ENCODE measurements around the gene STEAP3.

STEAP3 gene

GRCh38 chr2:119292226-119292625, 68.6 kb downstream of the STEAP3 start:
- no peak for DNase-seq (ENCODE audit: low read depth)

DNA sequence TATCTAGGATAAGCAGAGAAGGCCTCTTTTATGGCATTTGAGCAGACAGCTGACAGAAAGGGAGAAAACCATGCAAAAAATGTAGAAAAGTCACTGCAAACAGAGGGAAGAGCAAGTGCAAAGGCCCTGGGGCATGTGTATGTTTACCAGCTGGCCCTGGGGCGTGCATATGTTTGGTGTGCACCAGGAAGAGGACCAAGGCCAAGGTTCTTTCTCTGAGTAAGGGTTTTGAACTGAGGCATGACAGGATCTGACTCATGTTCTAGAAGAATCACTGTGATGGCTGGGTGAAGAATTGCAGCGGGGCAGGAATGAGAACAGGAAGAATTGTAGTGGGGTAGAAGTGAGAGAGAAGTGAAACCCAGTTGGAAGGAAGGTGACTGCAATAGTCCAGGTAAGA, 69.6 kb downstream of the STEAP3 start:
- DNase-seq (ENCODE audit: low read depth) = no peak

- DNase-seq (ENCODE audit: low read depth) = no peak
These were observed 70.3 kb downstream of the STEAP3 start for GRCh38 chr2:119293900-119294299.

- no peak for DNase-seq (ENCODE audit: low read depth)
These were observed 71.0 kb downstream of the STEAP3 start for GRCh38 chr2:119294671-119295070.

- no peak for DNase-seq (ENCODE audit: low read depth)
These were observed 72.2 kb downstream of the STEAP3 start for GRCh38 chr2:119295688-119296375.

- DNase-seq (ENCODE audit: low read depth) = no peak
These were observed 77.8 kb downstream of the STEAP3 start for GRCh38 chr2:119301413-119301812.

DNA sequence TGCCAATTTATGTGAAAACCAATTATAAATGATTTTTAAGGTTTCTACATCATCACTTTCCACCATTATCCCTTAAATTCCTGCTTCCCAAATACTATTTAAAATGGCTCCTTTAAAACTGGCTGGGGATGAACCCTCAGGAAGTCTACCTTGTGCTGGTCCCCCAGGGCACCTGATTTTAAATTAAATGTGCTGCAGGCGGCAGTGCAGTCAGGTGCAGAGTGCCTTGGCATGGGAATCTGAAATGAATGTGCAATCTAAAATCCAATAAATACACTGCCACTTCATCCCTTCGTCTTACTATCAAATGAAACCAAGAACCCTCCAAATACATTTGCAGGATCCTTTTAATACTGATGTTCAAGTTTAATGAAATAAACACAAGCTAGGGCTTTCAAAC, 81.2 kb downstream of the STEAP3 start:
- DNase-seq (ENCODE audit: low read depth) = no peak

DNA sequence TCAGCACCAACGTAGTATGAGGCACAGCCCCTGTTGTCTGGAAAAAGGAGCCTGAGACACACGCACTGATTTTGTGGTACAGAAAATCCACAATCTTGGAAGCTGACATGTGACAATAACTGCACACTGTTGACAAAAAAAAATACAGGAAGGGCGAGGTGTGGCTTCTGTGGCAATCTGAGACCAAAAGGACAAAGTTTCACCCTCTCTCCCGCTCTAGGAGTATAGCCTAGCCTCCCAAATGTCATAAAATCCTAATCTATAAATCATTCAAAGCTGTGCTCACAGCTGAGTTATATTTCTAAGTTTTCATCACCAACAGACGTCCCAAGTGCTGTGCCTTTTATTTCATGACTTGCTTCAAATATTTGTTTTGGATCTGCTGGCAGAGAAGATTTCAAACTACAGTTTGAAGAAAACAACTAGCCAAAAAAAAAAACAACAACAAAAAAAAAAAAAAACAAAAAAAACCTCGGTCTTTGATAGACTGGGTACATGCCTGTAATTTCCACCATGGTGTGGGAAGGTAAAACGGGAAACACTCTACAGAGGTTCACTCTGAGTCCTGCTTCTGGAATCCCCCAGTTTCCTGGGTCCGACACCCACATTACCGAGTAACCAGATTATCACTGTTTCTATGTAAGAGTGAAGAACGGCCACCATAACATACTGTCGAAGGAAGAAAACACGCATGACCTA, 82.0 kb downstream of the STEAP3 start:
- DNase-seq (ENCODE audit: low read depth) = no peak

- DNase-seq (ENCODE audit: low read depth) = no peak
These were observed 82.6 kb downstream of the STEAP3 start for GRCh38 chr2:119306196-119306590.

DNA sequence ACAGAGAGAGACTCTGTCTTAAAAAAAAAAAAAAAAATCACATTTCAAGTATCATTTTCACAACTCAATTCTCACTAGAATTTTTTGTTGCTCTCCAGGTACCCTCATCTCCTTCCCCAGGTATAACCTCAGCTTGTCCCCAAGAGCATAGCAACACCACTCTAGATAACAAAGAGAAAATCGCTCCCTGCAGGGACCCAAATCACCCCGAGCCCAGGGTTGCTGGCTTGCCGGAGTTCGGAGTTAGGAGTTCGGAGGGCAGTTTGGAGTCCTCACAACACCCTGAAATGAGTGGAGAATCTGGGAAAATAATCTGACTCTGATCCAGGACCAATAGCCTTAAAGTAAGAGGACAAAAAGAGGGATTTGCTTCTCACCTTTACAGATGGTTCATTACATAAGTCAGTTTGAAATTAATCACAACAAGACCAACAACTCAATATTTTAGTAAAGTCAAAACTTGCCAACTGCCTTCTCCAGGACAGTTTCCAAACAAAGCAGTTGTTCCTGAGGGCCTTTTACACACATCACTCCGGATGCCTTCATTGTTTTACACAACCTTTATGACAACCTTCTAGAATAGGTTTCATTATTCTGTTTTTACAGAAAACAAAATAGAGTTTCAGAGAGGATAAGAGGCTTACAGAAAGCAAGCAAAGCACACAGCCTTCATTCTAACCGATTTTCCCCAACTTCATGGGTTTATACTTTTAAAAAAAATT, 83.9 kb downstream of the STEAP3 start:
- no peak for DNase-seq (ENCODE audit: low read depth)

DNA sequence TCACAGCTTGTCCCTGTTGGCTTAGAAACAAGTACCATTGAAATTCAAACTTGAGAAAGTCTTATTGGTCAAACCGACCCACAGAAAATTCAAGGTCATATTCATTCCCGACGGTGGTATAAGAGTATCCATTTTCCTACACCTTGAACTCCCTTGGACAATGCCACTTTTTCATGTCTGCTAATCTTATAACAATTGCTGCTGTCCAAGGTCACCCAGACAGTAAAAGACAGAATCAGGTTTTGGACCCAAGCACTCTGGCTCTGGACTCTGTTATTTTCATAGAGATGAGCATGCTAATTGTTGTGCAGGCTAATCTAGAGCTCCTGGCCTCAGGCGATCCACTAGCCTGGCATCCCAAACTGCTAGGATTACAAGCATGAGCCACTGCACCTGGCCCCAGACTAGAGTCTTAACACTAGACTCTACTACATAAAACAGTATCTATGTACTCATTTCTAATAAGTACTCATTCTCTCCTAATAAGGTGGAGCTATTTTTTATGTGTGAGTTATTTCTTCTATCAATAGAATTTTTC, 85.2 kb downstream of the STEAP3 start:
- no peak for DNase-seq (ENCODE audit: low read depth)

- DNase-seq (ENCODE audit: low read depth) = no peak
These were observed 87.7 kb downstream of the STEAP3 start for GRCh38 chr2:119311371-119311770.

- DNase-seq (ENCODE audit: low read depth) = no peak
These were observed 88.2 kb downstream of the STEAP3 start for GRCh38 chr2:119311831-119312230.
